ENCODE data around the gene QRICH1. TPM values are rescaled to one million over a fixed set of nuclear protein-coding genes. Genes with fewer than 3 reads are reported as not detected.

QRICH1 gene
- total RNA-seq, 1 experiment from 2014 or later = 151 TPM

GRCh38 chr3:49120096-49120437 is 26.2 kb upstream of the QRICH1 start:
- H2BK12ac ChIP-seq (ENCODE audit: insufficient read length, low read depth, low read length) = no peak overlapping the region
- no peaks in the 10 kb centered on the region for H3K9me3 ChIP-seq (ENCODE audit: control insufficient read depth, low read depth, low read length)
- H4K91ac ChIP-seq (ENCODE audit: insufficient read length, low read depth, low read length) = no peak overlapping the region
- peak overlapping the region; percentile 95 for H3K4me2 ChIP-seq (ENCODE audit: insufficient read depth, insufficient read length, low read length)
- H4K20me1 ChIP-seq (ENCODE audit: control insufficient read depth, insufficient read depth, insufficient read length) = peaks cover 2% of the 10 kb centered on the region
- H3K14ac ChIP-seq (ENCODE audit: insufficient read depth, low read length) = peak overlapping the region; percentile 80
- no peak overlapping the region for H2BK20ac ChIP-seq (ENCODE audit: low read depth, low read length, poor library complexity, severe bottlenecking)
- TF ChIP-seq CTCF (conservative IDR thresholded peaks at IDR 0.05) = no peak
- H2BK5ac ChIP-seq (ENCODE audit: insufficient read length, low read length) = no peak overlapping the region
- H3K4ac ChIP-seq (ENCODE audit: low read depth, low read length) = no peak overlapping the region
- H3K23ac ChIP-seq (ENCODE audit: insufficient read length, low read depth, low read length) = no peak overlapping the region
- H4K5ac ChIP-seq (ENCODE audit: insufficient read length, low read depth, low read length) = no peak overlapping the region
- Mint-ChIP-seq H3K4me1 (peaks cover 4% of the 10 kb centered on the region in 2 experiments; a peak in 3 of 4 replicates), H3K27ac (peak overlapping the region; percentile 68 to 84 (median 76)), H3K36me3 (ENCODE audit: insufficient read depth in 1 of 3, low read depth in 3 of 3) (peaks cover 23 to 58% (median 47%) of the 10 kb centered on the region in 3 experiments), H3K27me3 (ENCODE audit: low read depth) (no peaks in the 10 kb centered on the region; the same call in 1 of the 2 replicates), H3K9me3 (no peaks in the 10 kb centered on the region), H3K4me3 (peak overlapping the region; percentile 81 to 91)
- no peak overlapping the region for H4K8ac ChIP-seq (replicated peaks; ENCODE audit: insufficient read length, low read depth, low read length)
- H2BK15ac ChIP-seq (ENCODE audit: low read depth, low read length) = no peak overlapping the region
- H3K27ac ChIP-seq (ENCODE audit: insufficient read length, low read depth, low read length) = no peak overlapping the region
- H3K79me2 ChIP-seq (ENCODE audit: insufficient read depth, low read length) = no peaks in the 10 kb centered on the region; the same call in 1 of the 2 replicates
- 0 out of 2 replicates have a peak, but pooled peaks cover 2% of the 10 kb centered on the region for H3K4me1 ChIP-seq (ENCODE audit: insufficient read depth, low read length)
- H3K27me3 ChIP-seq (ENCODE audit: insufficient read depth, low read length) = no peaks in the 10 kb centered on the region
- peak overlapping the region; percentile 80 for H3K9ac ChIP-seq (ENCODE audit: extremely low read depth, insufficient read length, low read length)
- peaks cover 5% of the 10 kb centered on the region for H3K23me2 ChIP-seq (ENCODE audit: insufficient read length, low read depth, low read length, poor library complexity, severe bottlenecking)
- no peak overlapping the region for H3K18ac ChIP-seq (ENCODE audit: insufficient read length, low read depth, low read length)
- WGBS (ENCODE audit: extremely low coverage, insufficient read length, low lambda C conversion rate) = no CpG with 5 or more reads among the region's 9 CpGs
- no peak overlapping the region for H2AFZ ChIP-seq (ENCODE audit: low read length)
- no peak overlapping the region for H3K56ac ChIP-seq (ENCODE audit: insufficient read length, low read depth, low read length)
- no peak overlapping the region for H2AK5ac ChIP-seq (ENCODE audit: insufficient read length, low read length)
- no peak overlapping the region for H2BK120ac ChIP-seq (ENCODE audit: low read depth, low read length, poor library complexity, severe bottlenecking)
- peaks cover 4% of the 10 kb centered on the region for H3K79me1 ChIP-seq (ENCODE audit: insufficient read depth, low read depth, low read length, poor library complexity, severe bottlenecking)
- DNase-seq = no peak
- no peak overlapping the region for H3T11ph ChIP-seq (ENCODE audit: low read length)
